PC-3 (cell line): ENCODE measurements around the gene NPIPA3. TPM values are rescaled to one million over a fixed set of nuclear protein-coding genes. Genes with fewer than 3 reads are reported as not detected.
A peak's percentile ranks its signal among the peaks of the same experiment; 100 is the strongest.

Experiments
- ATAC-seq: fragments of 200-7000 bp; cut with Tn5 transposase; 2 replicates; pipeline ENCODE4 v1.9.1; 2020; ENCODE audit warnings: mild to moderate bottlenecking, moderate library complexity
- BruUV-seq: library from RNA; stranded (reverse); fragments of 400-500 nt; replicated peaks from 2 replicates; lab custom pipeline; 2021; lab: Mats Ljungman, UMichigan
- CTCF ChIA-PET: fragments of 300-600 bp; sonication (Branson Sonifier 250); formaldehyde crosslinking; loops from one replicate; lab custom pipeline; 2022; ENCODE audit warnings: antibody characterized with exemption; lab: Charles Lee
- POLR2A ChIA-PET: fragments of 300-600 bp; sonication (Branson Sonifier 250); formaldehyde crosslinking; loops from one replicate; lab custom pipeline; 2022; ENCODE audit warnings: antibody characterized with exemption; ENCODE audit not compliant: unreplicated experiment; lab: Charles Lee
- DNase-seq: peaks from one replicate; pipeline ENCODE4 v3.0.0-alpha.2; 2015
- H2AFZ ChIP-seq: fragments of 300-600 bp; sonication (generic); 2 replicates; pipeline ENCODE4 v1.6.0; 2016; ENCODE audit warnings: antibody characterized with exemption, low read length
- H3F3A ChIP-seq: fragments of 300-600 bp; sonication (generic); one replicate; pipeline ENCODE4 v1.6.0; 2017; ENCODE audit warnings: antibody characterized with exemption, low read length, control low read depth, mild to moderate bottlenecking; ENCODE audit not compliant: unreplicated experiment
- H3K27ac ChIP-seq: fragments of 300-600 bp; sonication (generic); 2 replicates; pipeline ENCODE4 v1.5.1; 2016; ENCODE audit warnings: mild to moderate bottlenecking, low read length
- H3K27me3 ChIP-seq: fragments of 300-600 bp; sonication (generic); 2 replicates; pipeline ENCODE4 v1.6.1; 2016; ENCODE audit warnings: low read length, mixed read lengths
- H3K36me3 ChIP-seq: fragments of 300-600 bp; sonication (generic); 2 replicates; pipeline ENCODE4 v1.6.1; 2016; ENCODE audit warnings: low read depth, mixed run types, low read length, mixed read lengths
- H3K4me1 ChIP-seq: fragments of 300-600 bp; sonication (generic); 2 replicates; pipeline ENCODE4 v1.5.1; 2016; ENCODE audit warnings: low read length; ENCODE audit not compliant: insufficient read depth
- H3K4me2 ChIP-seq: fragments of 300-600 bp; sonication (generic); 2 replicates; pipeline ENCODE4 v1.6.0; 2016; ENCODE audit warnings: low read length
- H3K4me3 ChIP-seq: fragments of 300-600 bp; sonication (generic); 2 replicates; pipeline ENCODE4 v1.5.1; 2016; ENCODE audit warnings: mild to moderate bottlenecking, low read length, mixed read lengths
- H3K79me2 ChIP-seq: fragments of 300-600 bp; sonication (generic); 2 replicates; pipeline ENCODE4 v1.6.1; 2017; ENCODE audit warnings: low read length, mixed read lengths
- H3K9ac ChIP-seq: fragments of 300-600 bp; sonication (generic); 2 replicates; pipeline ENCODE4 v1.6.0; 2016; ENCODE audit warnings: mild to moderate bottlenecking, low read length
- H3K9me2 ChIP-seq: fragments of 300-600 bp; sonication (generic); replicated peaks from 2 replicates; pipeline ENCODE4 v1.6.1; 2016; ENCODE audit warnings: mixed run types, low read length, mixed read lengths
- H3K9me3 ChIP-seq: fragments of 300-600 bp; sonication (generic); 2 replicates; pipeline ENCODE4 v1.6.1; 2016; ENCODE audit warnings: low read length, mixed read lengths
- H4K20me1 ChIP-seq: fragments of 300-600 bp; sonication (generic); 2 replicates; pipeline ENCODE4 v1.6.1; 2016; ENCODE audit warnings: low read length, mixed read lengths
- EZH2 ChIP-seq: fragments of 300-600 bp; sonication (generic); IDR thresholded peaks from one replicate; pipeline ENCODE4 v1.6.1; 2017; ENCODE audit warnings: antibody characterized with exemption, mild to moderate bottlenecking, low read length; ENCODE audit not compliant: unreplicated experiment
- EZH2phosphoT487 ChIP-seq: fragments of 300-600 bp; sonication (generic); IDR thresholded peaks from 2 replicates; pipeline ENCODE4 v1.6.1; 2018; ENCODE audit warnings: mild to moderate bottlenecking, antibody characterized with exemption, low read length, borderline replicate concordance
- intact Hi-C: fragments of 100-400 bp; cut with micrococcal nuclease; formaldehyde crosslinking; loops from 2 replicates; pipeline ENCODE4 v1.9.0; 2023
- total RNA-seq: library from RNA; depleted of rRNA; stranded (reverse); fragments of >200 nt; gene quantifications from 2 replicates; pipeline ENCODE4 v1.2.3, GENCODE V29; 2014
- TF ChIP-seq, protein P1 (sequence below): fragments of 300-600 bp; sonication (generic); conservative IDR thresholded peaks from 2 replicates; pipeline ENCODE4 v1.5.1; 2017; ENCODE audit warnings: antibody characterized with exemption, low read depth, mild to moderate bottlenecking, low read length

NPIPA3 gene
- total RNA-seq, 1 experiment from 2014 or later: 1.1 TPM

DNA sequence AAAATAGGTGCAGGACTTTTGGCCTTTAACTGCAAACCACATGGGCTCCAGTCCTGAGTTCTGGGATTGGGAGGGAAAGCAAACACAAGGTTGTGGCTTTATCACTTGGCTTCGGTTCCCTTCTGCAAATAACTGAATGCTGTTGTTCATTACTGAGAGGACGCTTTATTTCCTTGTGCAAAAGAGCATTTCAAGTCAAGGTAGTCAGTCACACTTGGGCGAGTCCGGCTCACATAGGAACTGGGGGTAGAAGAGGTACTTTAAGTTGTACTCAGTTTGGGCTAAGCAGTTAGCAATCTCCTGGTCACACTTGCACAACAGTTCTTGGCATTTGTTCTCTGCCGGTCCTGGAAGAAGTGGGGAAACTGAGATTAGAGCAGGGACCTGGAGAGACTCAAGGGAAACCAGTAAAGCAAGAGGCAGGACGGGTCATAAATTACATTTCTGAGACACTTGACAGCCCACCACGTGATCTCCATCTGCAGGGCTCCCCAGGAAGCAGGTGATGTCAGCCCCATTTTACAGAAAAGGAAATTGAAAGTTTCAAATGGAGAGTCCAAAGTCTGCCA is 30.7 kb upstream of the NPIPA3 start:
- ChIA-PET POLR2A (no interaction called here), CTCF (no interaction called here)
- ATAC-seq: peak; percentile 35

DNA sequence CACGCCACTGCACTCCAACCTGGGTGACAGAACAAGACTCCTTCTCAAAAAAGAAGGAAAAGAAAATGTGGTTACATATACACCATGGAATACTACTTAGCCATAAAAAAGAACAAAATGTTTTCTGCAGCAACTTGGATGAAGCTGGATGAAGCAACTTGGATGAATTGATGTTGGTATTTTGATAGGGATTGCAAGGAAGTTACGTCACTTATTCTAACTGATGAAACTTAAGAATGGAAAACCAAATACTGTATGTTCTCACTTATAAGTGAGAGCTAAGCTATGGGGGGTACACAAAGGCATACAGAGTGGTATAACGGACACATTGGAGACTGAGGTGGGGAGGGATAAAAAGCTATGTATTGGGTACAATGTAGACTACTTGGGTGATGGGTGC is 26.6 kb upstream of the NPIPA3 start:
- TF ChIP-seq EZH2: no peak
- TF ChIP-seq EZH2phosphoT487: no peak
- TF ChIP-seq, protein P1, sequence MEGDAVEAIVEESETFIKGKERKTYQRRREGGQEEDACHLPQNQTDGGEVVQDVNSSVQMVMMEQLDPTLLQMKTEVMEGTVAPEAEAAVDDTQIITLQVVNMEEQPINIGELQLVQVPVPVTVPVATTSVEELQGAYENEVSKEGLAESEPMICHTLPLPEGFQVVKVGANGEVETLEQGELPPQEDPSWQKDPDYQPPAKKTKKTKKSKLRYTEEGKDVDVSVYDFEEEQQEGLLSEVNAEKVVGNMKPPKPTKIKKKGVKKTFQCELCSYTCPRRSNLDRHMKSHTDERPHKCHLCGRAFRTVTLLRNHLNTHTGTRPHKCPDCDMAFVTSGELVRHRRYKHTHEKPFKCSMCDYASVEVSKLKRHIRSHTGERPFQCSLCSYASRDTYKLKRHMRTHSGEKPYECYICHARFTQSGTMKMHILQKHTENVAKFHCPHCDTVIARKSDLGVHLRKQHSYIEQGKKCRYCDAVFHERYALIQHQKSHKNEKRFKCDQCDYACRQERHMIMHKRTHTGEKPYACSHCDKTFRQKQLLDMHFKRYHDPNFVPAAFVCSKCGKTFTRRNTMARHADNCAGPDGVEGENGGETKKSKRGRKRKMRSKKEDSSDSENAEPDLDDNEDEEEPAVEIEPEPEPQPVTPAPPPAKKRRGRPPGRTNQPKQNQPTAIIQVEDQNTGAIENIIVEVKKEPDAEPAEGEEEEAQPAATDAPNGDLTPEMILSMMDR: no peak
- ChIA-PET POLR2A (no interaction called here), CTCF (no interaction called here)
- H3K36me3 ChIP-seq: no peaks in the 10 kb centered on the region
- intact Hi-C loops: no loop called here
- BruUV-seq: no TSS peak
- no peaks in the 10 kb centered on the region for H3K4me1 ChIP-seq
- no peaks in the 10 kb centered on the region for H3K9me2 ChIP-seq
- H3K27me3 ChIP-seq: no peaks in the 10 kb centered on the region
- H3K9ac ChIP-seq: no peak overlapping the region
- ATAC-seq (no peak), DNase-seq (no peak)
- H3K4me3 ChIP-seq: no peak overlapping the region
- H2AFZ ChIP-seq: no peak overlapping the region
- no peak overlapping the region for H3K27ac ChIP-seq
- H3F3A ChIP-seq: no peaks in the 10 kb centered on the region
- no peak overlapping the region for H3K4me2 ChIP-seq
- no peaks in the 10 kb centered on the region for H3K9me3 ChIP-seq
- H4K20me1 ChIP-seq: no peaks in the 10 kb centered on the region
- no peaks in the 10 kb centered on the region for H3K79me2 ChIP-seq

More for the DNA sequence above, 30.7 kb upstream of the NPIPA3 start:
- Histone ChIP-seq H3K4me3 (no peak overlapping the region), H3F3A (no peaks in the 10 kb centered on the region), H3K9me2 (no peaks in the 10 kb centered on the region), H3K79me2 (no peaks in the 10 kb centered on the region), H3K27ac (no peak overlapping the region), H3K36me3 (peaks cover 5% of the 10 kb centered on the region; the same call in 1 of the 2 replicates), H3K4me1 (no peaks in the 10 kb centered on the region), H3K4me2 (no peak overlapping the region), H2AFZ (no peak overlapping the region), H3K9me3 (no peaks in the 10 kb centered on the region), H4K20me1 (no peaks in the 10 kb centered on the region), H3K27me3 (no peaks in the 10 kb centered on the region), H3K9ac (no peak overlapping the region)
- intact Hi-C loops: no loop called here
- peak; percentile 4 for DNase-seq
- TF ChIP-seq EZH2phosphoT487: no peak
- TF ChIP-seq, protein P1: no peak
- no TSS peak for BruUV-seq

DNA sequence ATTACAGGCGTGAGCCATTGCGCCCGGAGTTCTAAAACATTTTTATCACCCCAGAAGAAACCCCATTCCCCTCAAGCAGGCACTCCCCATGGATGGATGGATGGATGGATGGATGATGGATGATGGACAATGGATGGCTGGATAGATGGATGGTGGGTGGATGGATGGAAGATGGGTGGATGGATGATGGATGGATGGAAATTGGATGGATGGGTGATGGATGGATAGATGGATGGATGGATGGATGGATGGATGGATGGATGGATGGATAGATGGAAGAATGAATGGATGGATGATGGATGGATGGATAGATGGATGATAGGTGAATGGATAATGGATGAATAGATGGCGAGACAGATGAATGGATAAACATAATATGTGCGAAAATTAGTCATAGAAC is 25.6 kb upstream of the NPIPA3 start:
- Histone ChIP-seq H3K9ac (no peak overlapping the region), H3F3A (no peaks in the 10 kb centered on the region), H3K4me1 (no peaks in the 10 kb centered on the region), H3K36me3 (no peaks in the 10 kb centered on the region), H3K27me3 (no peaks in the 10 kb centered on the region), H3K79me2 (no peaks in the 10 kb centered on the region), H2AFZ (no peak overlapping the region), H3K9me3 (no peaks in the 10 kb centered on the region), H3K4me3 (no peak overlapping the region), H3K27ac (no peak overlapping the region), H4K20me1 (no peaks in the 10 kb centered on the region), H3K9me2 (no peaks in the 10 kb centered on the region), H3K4me2 (no peak overlapping the region)
- ATAC-seq (no peak), DNase-seq (no peak)
- no TSS peak for BruUV-seq
- POLR2A ChIA-PET: no interaction called here
- CTCF ChIA-PET: no interaction called here
- intact Hi-C loops: no loop called here
- no peak for TF ChIP-seq EZH2
- no peak for TF ChIP-seq EZH2phosphoT487
- TF ChIP-seq, protein P1: no peak
